ENCODE data around the gene SMG6. TPM values are rescaled to one million over a fixed set of nuclear protein-coding genes. Genes with fewer than 3 reads are reported as not detected.
A peak's percentile ranks its signal among the peaks of the same experiment; 100 is the strongest.

SMG6 gene
- total RNA-seq, 2 donors from 2014 or later: 39.0 to 52.8 TPM

GRCh38 chr17:2025622-2026309 is 277.8 kb downstream of the SMG6 start:
- H3K27me3 Mint-ChIP-seq: peaks cover 8% of the 10 kb centered on the region
- H3K4me1 Mint-ChIP-seq: peaks cover 5% of the 10 kb centered on the region
- no peaks in the 10 kb centered on the region for H3K9me3 Mint-ChIP-seq

GRCh38 chr17:2025220-2025621 is 278.4 kb downstream of the SMG6 start, which contains the start of gene RTN4RL1:
Gene RTN4RL1 (minus strand): TSS chr17:2025334. CDS start chr17:2024865, 469 bp downstream.
- no peak within 1 kb of the TSS for H3K27ac Mint-ChIP-seq
- H3K36me3 Mint-ChIP-seq (ENCODE audit: low read depth): no peaks in the 10 kb centered on the region
- peak within 1 kb of the TSS; percentile 55 for H3K4me3 Mint-ChIP-seq
- peaks cover 8% of the 10 kb centered on the region for H3K27me3 Mint-ChIP-seq
- H3K9me3 Mint-ChIP-seq: no peaks in the 10 kb centered on the region
- ATAC-seq (replicated peaks): peak; percentile 30
- peaks cover 5% of the 10 kb centered on the region for H3K4me1 Mint-ChIP-seq

More at GRCh38 chr17:2025622-2026309, 277.8 kb downstream of the SMG6 start:
- ATAC-seq (replicated peaks): no peak
- Mint-ChIP-seq H3K27ac (no peak overlapping the region), H3K36me3 (ENCODE audit: low read depth) (no peaks in the 10 kb centered on the region), H3K4me3 (peak overlapping the region; percentile 54)

GRCh38 chr17:2024572-2025219 is 278.9 kb downstream of the SMG6 start:
- Mint-ChIP-seq H3K27ac (no peak overlapping the region), H3K27me3 (peaks cover 8% of the 10 kb centered on the region), H3K36me3 (ENCODE audit: low read depth) (no peaks in the 10 kb centered on the region), H3K4me3 (peak overlapping the region; percentile 55), H3K4me1 (peaks cover 5% of the 10 kb centered on the region), H3K9me3 (no peaks in the 10 kb centered on the region)
- peak; percentile 10 for ATAC-seq (replicated peaks)

- H3K4me3 Mint-ChIP-seq: peak overlapping the region; percentile 55
- peaks cover 8% of the 10 kb centered on the region for H3K27me3 Mint-ChIP-seq
- no peaks in the 10 kb centered on the region for H3K9me3 Mint-ChIP-seq
- no peaks in the 10 kb centered on the region for H3K36me3 Mint-ChIP-seq (ENCODE audit: low read depth)
- peaks cover 5% of the 10 kb centered on the region for H3K4me1 Mint-ChIP-seq
- H3K27ac Mint-ChIP-seq: no peak overlapping the region
- no peak for ATAC-seq (replicated peaks)
These were observed 279.7 kb downstream of the SMG6 start for GRCh38 chr17:2023692-2024571.

GRCh38 chr17:2023256-2023655 is 280.3 kb downstream of the SMG6 start:
- Mint-ChIP-seq H3K9me3 (no peaks in the 10 kb centered on the region), H3K4me1 (peaks cover 7% of the 10 kb centered on the region), H3K27ac (no peak overlapping the region), H3K4me3 (no peak overlapping the region), H3K36me3 (ENCODE audit: low read depth) (no peaks in the 10 kb centered on the region), H3K27me3 (peaks cover 8% of the 10 kb centered on the region)
- ATAC-seq (replicated peaks): no peak

GRCh38 chr17:2022647-2023240 is 280.8 kb downstream of the SMG6 start:
- peaks cover 8% of the 10 kb centered on the region for H3K27me3 Mint-ChIP-seq
- ATAC-seq (replicated peaks): no peak
- H3K4me1 Mint-ChIP-seq: peaks cover 9% of the 10 kb centered on the region
- H3K36me3 Mint-ChIP-seq (ENCODE audit: low read depth): no peaks in the 10 kb centered on the region
- H3K4me3 Mint-ChIP-seq: no peak overlapping the region
- no peak overlapping the region for H3K27ac Mint-ChIP-seq
- no peaks in the 10 kb centered on the region for H3K9me3 Mint-ChIP-seq

- no peak for ATAC-seq (replicated peaks)
- H3K27me3 Mint-ChIP-seq: peaks cover under 1% of the 10 kb centered on the region
- no peak overlapping the region for H3K4me3 Mint-ChIP-seq
- peaks cover 4% of the 10 kb centered on the region for H3K4me1 Mint-ChIP-seq
- H3K9me3 Mint-ChIP-seq: no peaks in the 10 kb centered on the region
- H3K36me3 Mint-ChIP-seq (ENCODE audit: low read depth): no peaks in the 10 kb centered on the region
- no peak overlapping the region for H3K27ac Mint-ChIP-seq
These were observed 282.9 kb downstream of the SMG6 start for GRCh38 chr17:2020721-2021120.

- ATAC-seq (replicated peaks): no peak
- no peaks in the 10 kb centered on the region for H3K27me3 Mint-ChIP-seq
- no peak overlapping the region for H3K4me3 Mint-ChIP-seq
- H3K9me3 Mint-ChIP-seq: no peaks in the 10 kb centered on the region
- no peaks in the 10 kb centered on the region for H3K36me3 Mint-ChIP-seq (ENCODE audit: low read depth)
- H3K4me1 Mint-ChIP-seq: peaks cover 4% of the 10 kb centered on the region
- H3K27ac Mint-ChIP-seq: no peak overlapping the region
These were observed 283.9 kb downstream of the SMG6 start for GRCh38 chr17:2019723-2020122.

- no peaks in the 10 kb centered on the region for H3K9me3 Mint-ChIP-seq
- no peak overlapping the region for H3K27ac Mint-ChIP-seq
- H3K4me1 Mint-ChIP-seq: peaks cover 4% of the 10 kb centered on the region
- no peak for ATAC-seq (replicated peaks)
- H3K27me3 Mint-ChIP-seq: peaks cover 2% of the 10 kb centered on the region
- H3K36me3 Mint-ChIP-seq (ENCODE audit: low read depth): no peaks in the 10 kb centered on the region
- H3K4me3 Mint-ChIP-seq: no peak overlapping the region
These were observed 284.7 kb downstream of the SMG6 start for GRCh38 chr17:2018716-2019510.

- Mint-ChIP-seq H3K4me1 (peaks cover 4% of the 10 kb centered on the region), H3K27me3 (peaks cover 3% of the 10 kb centered on the region), H3K27ac (no peak overlapping the region), H3K36me3 (ENCODE audit: low read depth) (no peaks in the 10 kb centered on the region), H3K4me3 (no peak overlapping the region), H3K9me3 (no peaks in the 10 kb centered on the region)
- no peak for ATAC-seq (replicated peaks)
These were observed 286.2 kb downstream of the SMG6 start for GRCh38 chr17:2017274-2017941.

GRCh38 chr17:2016494-2016893 is 287.1 kb downstream of the SMG6 start:
- Mint-ChIP-seq H3K9me3 (no peaks in the 10 kb centered on the region), H3K27ac (no peak overlapping the region), H3K27me3 (peaks cover 3% of the 10 kb centered on the region), H3K4me3 (no peak overlapping the region), H3K4me1 (peaks cover 4% of the 10 kb centered on the region), H3K36me3 (ENCODE audit: low read depth) (no peaks in the 10 kb centered on the region)
- no peak for ATAC-seq (replicated peaks)

GRCh38 chr17:2015314-2015713 is 288.3 kb downstream of the SMG6 start:
- H3K4me1 Mint-ChIP-seq: peaks cover 4% of the 10 kb centered on the region
- H3K4me3 Mint-ChIP-seq: no peak overlapping the region
- H3K36me3 Mint-ChIP-seq (ENCODE audit: low read depth): no peaks in the 10 kb centered on the region
- ATAC-seq (replicated peaks): no peak
- peaks cover 3% of the 10 kb centered on the region for H3K27me3 Mint-ChIP-seq
- no peaks in the 10 kb centered on the region for H3K9me3 Mint-ChIP-seq
- no peak overlapping the region for H3K27ac Mint-ChIP-seq

- H3K27ac Mint-ChIP-seq: no peak overlapping the region
- H3K27me3 Mint-ChIP-seq: peaks cover 3% of the 10 kb centered on the region
- no peaks in the 10 kb centered on the region for H3K9me3 Mint-ChIP-seq
- no peak for ATAC-seq (replicated peaks)
- no peaks in the 10 kb centered on the region for H3K36me3 Mint-ChIP-seq (ENCODE audit: low read depth)
- no peak overlapping the region for H3K4me3 Mint-ChIP-seq
- peaks cover 4% of the 10 kb centered on the region for H3K4me1 Mint-ChIP-seq
These were observed 289.6 kb downstream of the SMG6 start for GRCh38 chr17:2013994-2014317.

All from activated T-helper 17 cell treated with anti-CD3 and anti-CD28 coated beads, Interleukin-2, amount 50 U/mL, for 72 hours (primary cell).